Caki2 (cell line): ENCODE measurements around the gene KIF26B. TPM values are rescaled to one million over a fixed set of nuclear protein-coding genes. Genes with fewer than 3 reads are reported as not detected.
"Not testable (repeated sequence)": the region's sequence is repeated elsewhere in the genome, so short reads cannot be mapped to it uniquely, and the experiment has no call there.

Experiments used
- DNase-seq: peaks from one replicate; pipeline ENCODE4 v3.0.0-alpha.2; 2015; ENCODE audit warnings: low read depth
- in situ Hi-C: cut with HindIII; loops from 2 replicates; pipeline ENCODE4 v1.10.0; 2016; ENCODE audit warnings: low sequenced_read_pairs, low pct_unique_long_range_greater_than_20kb, mixed read lengths
- total RNA-seq: library from RNA; depleted of rRNA; stranded (reverse); fragments of >200 nt; shearing (Covaris generic); gene quantifications from 2 replicates; pipeline ENCODE4 v1.2.3, GENCODE V29; 2014; ENCODE audit warnings: low replicate concordance

KIF26B gene
- total RNA-seq, 1 experiment from 2014 or later: 1.1 TPM

GRCh38 chr1:245323765-245324164 is 169.0 kb downstream of the KIF26B start:
- DNase-seq, in situ Hi-C loops: not testable (repeated sequence)

GRCh38 chr1:245325922-245326795 is 171.4 kb downstream of the KIF26B start:
- DNase-seq: no peak
- in situ Hi-C loops: no loop called here

- no peak for DNase-seq
- in situ Hi-C loops: no loop called here
Measured at GRCh38 chr1:245327360-245327759, 172.6 kb downstream of the KIF26B start.

- DNase-seq: no peak
- in situ Hi-C loops: no loop called here
Measured at GRCh38 chr1:245327842-245328241, 173.1 kb downstream of the KIF26B start.

GRCh38 chr1:245330951-245331350 is 176.2 kb downstream of the KIF26B start:
- in situ Hi-C loops: no loop called here
- no peak for DNase-seq

- DNase-seq: no peak
- in situ Hi-C loops: no loop called here
Measured at GRCh38 chr1:245332085-245332484, 177.3 kb downstream of the KIF26B start.

- in situ Hi-C loops: no loop called here
- no peak for DNase-seq
Measured at GRCh38 chr1:245332513-245332912, 177.7 kb downstream of the KIF26B start.

- in situ Hi-C loops: no loop called here
- DNase-seq: no peak
Measured at GRCh38 chr1:245334235-245334634, 179.4 kb downstream of the KIF26B start.

- in situ Hi-C loops: no loop called here
- DNase-seq: no peak
Measured at GRCh38 chr1:245334827-245335490, 180.2 kb downstream of the KIF26B start.

- DNase-seq, in situ Hi-C loops: not testable (repeated sequence)
Measured at GRCh38 chr1:245335684-245336083, 180.9 kb downstream of the KIF26B start.

- DNase-seq: no peak
- in situ Hi-C loops: no loop called here
Measured at GRCh38 chr1:245336149-245336983, 181.6 kb downstream of the KIF26B start.

- DNase-seq, in situ Hi-C loops: not testable (repeated sequence)
Measured at GRCh38 chr1:245336984-245337355, 182.2 kb downstream of the KIF26B start.

- in situ Hi-C loops: no loop called here
- DNase-seq: no peak
Measured at GRCh38 chr1:245337829-245338484, 183.2 kb downstream of the KIF26B start.

GRCh38 chr1:245338485-245338877 is 183.7 kb downstream of the KIF26B start:
- DNase-seq: no peak
- in situ Hi-C loops: no loop called here

- in situ Hi-C loops: no loop called here
- no peak for DNase-seq
Measured at GRCh38 chr1:245341743-245342142, 187.0 kb downstream of the KIF26B start.

GRCh38 chr1:245345191-245345884 is 190.6 kb downstream of the KIF26B start:
- in situ Hi-C loops: no loop called here
- no peak for DNase-seq

- in situ Hi-C loops: no loop called here
Measured at GRCh38 chr1:245348626-245349025, 193.8 kb downstream of the KIF26B start.

GRCh38 chr1:245353411-245353810 is 198.6 kb downstream of the KIF26B start:
- in situ Hi-C loops: no loop called here
- DNase-seq: peak; percentile 10

More at GRCh38 chr1:245348626-245349025, 193.8 kb downstream of the KIF26B start:
- no peak for DNase-seq
